HG03064 (cell line): Measurements from ENCODE around the gene HP1BP3.
"Not testable (repeated sequence)": the region's sequence is repeated elsewhere in the genome, so short reads cannot be mapped to it uniquely, and the experiment has no call there.

ENCODE experiments used
- ATAC-seq: cut with Tn5 transposase; IDR thresholded peaks from one replicate; pipeline ENCODE4 v1.9.1; 2021; ENCODE audit warnings: low read depth; ENCODE audit not compliant: unreplicated experiment

HP1BP3 gene

DNA sequence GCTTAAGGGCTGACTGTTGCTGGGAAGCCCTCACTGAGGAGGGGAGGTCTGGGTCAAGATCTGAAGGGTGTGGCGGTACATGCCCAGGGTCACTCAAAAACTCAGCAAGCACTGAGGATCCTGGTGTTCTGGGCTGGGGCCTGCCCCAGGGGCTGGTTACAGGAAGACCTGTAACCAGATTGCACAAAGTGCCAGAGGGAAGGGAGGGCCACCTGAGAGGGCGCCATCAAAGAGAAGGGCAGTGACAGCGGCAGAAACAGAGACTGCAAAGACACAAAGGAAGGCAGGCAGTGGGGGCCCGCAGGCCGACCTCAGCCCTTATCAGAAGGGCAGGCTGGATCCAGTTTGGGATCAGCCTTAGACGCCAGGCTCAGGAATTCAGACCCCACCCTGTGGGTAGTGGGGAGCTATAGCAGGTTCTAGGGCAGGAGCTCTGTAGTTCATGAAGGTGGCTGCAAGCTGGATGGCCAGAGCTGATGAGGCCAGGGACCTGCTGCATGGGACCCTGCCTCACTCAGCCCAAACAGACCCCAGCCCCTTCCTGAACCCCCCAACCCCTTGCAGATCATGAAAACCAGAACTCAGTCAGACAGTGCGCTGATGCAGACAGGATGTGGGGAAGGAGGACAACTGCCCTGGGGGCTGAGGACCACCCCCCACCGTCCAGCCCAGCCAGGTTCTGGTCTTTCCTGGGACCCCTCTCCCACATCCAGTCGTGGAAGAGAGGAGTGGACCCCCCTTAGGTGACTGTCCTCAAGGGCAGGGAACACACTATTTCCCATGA is 58.5 kb downstream of the HP1BP3 start:
- ATAC-seq = no peak

GRCh38 chr1:20727746-20728316 is 59.3 kb downstream of the HP1BP3 start:
- ATAC-seq = no peak

DNA sequence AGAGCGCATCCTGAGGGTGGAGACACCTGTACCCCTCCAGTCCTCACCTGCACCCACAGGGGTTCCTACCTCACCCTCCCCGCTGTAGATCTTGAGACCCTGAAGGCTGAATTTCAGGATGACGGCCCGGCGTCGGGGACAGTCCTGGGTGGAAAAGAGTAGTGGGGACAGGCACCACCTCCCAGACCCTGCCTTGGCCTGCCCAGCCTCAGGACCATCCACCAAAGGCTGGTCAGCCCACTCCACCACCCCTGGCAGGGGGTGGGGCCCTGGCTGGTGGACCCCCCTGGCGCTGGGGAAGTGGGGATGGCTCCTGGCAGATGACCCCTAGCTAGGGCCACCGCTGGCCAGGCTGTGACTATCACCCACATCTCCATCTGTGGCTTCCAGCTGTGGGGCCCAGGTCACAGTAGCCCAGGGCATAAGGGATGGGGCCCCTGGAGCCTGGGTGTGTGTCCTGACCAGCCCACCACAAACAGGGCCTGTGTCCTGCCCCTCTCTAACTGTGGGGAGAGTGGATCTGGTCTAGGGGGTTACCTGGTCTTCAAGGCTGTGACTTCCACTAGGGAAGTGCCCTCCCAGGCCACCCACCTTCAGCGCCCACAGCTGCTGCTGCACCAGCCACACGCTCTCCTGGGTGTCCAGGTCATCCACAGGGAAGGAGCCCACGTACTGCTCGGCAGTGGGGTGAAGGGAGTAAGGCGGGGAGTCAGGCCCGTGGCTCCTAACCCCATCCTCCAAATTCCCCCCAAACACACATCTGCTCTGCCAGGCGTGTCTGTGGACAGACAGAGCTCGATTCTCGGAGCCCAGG is 60.0 kb downstream of the HP1BP3 start:
- no peak for ATAC-seq

- no peak for ATAC-seq
Measured at GRCh38 chr1:20726118-20726911, 60.8 kb downstream of the HP1BP3 start.

DNA sequence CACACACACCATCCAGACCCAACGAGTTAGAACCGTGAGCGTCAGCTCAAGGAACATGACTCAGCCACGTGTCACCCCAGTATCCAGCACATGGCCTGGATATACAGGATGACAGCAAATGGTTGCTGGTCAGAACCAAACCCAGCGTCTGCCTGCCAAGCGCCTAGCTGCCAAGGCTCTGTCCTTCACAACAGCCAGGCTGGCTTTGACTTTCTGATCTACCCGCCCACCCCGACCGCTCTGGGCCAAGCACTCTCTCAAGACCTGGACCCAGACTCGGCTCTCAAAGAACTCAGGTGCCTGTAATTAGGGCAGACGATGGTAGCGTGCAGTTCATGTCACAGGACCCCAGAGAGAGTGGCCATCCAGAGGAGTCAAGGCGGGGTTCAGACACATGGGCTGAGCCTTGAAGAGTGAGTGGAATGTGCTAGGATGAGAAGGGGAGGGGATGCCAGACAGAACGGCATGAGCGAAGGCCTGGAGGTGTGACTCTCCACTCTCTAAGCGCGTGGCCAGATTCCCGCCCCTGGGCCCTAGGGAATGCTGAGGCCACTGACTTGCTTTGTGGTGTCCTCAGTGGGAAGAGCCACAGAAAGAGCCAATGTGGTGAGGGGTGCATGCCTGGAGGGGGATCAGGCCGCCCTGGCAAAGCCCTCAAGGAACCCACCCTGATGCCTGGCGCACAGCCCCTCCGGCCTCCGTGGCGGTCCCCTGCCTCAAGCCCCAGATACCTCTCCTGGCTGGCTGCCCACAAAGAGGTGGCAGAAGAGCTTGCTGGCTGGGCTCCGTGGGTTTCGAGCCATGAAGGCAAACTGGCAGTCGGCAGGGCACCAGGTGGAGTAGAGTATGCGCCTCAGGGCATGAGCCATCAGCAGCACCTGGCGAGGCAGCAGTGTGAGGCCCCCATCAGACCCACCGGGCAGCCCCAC is 61.7 kb downstream of the HP1BP3 start:
- no peak for ATAC-seq

DNA sequence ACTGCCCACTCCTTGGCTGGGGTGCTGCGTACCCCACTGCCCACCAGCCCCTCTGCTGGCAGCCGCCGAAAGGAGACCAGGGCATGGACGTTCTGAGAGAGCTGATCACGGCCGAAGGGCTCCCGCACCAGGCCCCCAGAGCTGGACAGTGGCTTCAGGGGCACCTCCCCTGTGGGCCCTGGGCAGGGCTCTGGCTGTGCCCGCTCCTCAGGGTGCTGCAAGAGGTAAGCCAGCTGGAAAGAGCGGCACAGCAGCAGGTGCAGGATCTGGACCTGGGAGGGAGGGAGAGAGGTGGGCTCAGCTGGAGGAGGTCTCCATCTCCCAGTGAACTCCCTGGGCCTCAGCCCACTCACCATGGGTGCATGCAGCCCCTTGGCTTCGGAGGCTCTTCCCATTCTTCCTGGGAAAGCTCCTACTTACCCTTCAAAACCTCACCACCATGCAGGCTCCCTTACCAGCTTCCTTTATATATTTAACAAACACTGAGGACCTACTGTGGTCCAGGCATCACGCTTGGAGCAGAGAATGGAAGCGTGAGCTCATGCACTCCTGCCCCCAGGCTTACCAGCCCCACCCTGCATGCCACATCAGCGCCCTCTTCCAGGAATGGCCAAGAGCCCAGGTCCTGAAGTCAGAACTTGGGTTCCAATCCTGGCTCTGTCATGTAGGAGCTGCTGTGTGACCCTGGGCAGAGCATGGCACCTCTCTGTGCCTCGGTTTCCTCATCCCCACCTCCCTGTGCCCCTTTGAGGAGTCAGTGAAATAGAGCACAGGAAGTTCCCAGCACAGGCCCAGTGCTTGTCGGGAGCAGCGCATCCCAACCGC is 62.5 kb downstream of the HP1BP3 start:
- no peak for ATAC-seq

GRCh38 chr1:20723537-20724363 is 63.4 kb downstream of the HP1BP3 start:
- no peak for ATAC-seq

GRCh38 chr1:20723159-20723536 is 64.0 kb downstream of the HP1BP3 start:
- ATAC-seq = no peak

DNA sequence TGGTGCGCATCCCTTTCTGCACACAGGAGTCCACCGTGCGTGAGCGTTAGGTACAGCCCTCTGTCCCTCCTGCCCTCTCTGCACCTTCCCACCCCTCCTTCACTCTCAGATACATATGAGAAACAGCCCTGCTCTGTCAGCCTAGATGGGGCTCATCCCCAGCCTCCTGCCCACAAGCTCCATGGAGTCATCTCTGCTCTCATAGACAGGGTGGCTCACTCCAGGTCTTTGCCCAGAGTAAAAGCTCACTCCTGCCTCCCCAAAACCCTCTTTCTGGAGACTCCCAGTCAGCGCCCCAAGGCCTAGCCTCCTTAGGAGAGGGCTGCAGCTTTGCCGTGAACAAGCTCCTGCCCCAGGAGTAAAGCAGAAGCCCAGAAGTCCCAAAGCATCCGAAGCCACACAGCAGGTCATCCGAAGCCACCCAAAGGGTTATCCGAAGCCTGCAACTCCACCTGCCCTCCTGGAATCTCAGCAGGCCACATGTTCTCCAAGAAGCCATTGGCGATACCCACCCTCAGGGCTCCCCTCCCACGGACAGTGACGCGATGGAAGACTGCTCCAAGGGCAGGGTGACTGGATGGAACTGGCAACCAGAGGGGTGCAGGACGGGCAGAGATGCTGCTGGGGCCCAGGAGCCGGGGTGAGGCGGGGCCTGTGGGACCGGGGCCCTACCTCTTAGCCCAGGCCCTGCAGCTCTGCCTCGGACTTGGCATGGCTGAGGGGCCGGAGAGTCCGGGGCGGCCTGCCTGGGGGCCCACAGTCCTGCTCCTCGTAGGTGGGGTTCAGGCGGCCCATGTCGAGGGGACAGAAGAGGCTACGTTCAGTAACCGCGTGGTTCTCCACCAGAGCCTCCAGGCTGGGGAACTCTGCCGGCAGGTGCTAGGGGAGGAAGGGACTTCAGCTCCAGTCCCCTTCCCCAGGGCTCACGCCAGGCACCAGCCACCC is 65.7 kb downstream of the HP1BP3 start:
- no peak for ATAC-seq

DNA sequence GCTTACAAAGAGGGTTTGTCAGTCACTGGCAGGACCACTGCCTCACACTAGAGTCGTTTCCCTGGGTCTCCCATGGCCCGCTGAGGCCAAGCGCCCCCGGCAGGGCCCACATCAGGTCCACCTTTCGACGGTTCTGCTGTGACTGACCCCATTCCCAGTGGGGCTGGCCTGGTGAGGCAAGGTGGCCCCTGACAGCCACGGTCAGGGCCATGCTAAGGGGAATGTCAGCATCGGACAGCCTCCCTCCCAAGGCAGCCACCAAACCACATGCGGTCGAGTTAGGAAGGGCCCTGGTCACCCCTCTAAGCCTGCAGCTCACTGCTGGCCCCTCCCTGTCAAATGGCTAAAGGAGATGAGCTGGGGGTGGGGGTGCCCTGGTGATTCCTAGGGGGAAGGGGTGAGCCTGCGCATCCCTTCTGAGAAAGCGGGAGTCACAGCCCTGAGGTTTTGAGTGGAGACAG is 66.4 kb downstream of the HP1BP3 start:
- no peak for ATAC-seq

GRCh38 chr1:20719871-20720620 is 67.1 kb downstream of the HP1BP3 start:
- no peak for ATAC-seq

DNA sequence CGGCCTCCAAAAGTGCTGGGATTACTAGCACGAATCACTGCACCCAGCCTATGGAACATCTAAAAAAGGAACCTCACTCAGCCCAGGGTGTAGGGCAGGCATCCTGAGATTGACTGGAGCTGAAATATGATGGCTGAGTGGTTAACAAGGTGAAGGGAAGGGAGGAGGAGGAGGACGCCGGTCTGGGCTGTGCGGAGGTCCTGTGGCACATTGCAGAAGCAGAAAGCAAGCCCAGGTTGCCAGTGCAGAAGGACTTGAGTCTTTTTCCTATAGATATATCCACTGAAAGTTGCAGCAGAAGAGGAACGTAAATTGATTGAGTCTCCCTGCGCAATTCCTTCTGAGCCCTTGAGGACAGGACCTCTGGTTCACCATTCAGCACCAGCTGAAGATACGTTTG is 67.8 kb downstream of the HP1BP3 start:
- ATAC-seq = no peak

- not testable (repeated sequence) for ATAC-seq
Measured at GRCh38 chr1:20718343-20718882, 68.7 kb downstream of the HP1BP3 start.

- no peak for ATAC-seq
Measured at GRCh38 chr1:20717452-20718342, 69.4 kb downstream of the HP1BP3 start, which contains the start of gene KIF17. Gene KIF17 (minus strand): TSS chr1:20718007. CDS start chr1:20717706, 301 bp downstream.

DNA sequence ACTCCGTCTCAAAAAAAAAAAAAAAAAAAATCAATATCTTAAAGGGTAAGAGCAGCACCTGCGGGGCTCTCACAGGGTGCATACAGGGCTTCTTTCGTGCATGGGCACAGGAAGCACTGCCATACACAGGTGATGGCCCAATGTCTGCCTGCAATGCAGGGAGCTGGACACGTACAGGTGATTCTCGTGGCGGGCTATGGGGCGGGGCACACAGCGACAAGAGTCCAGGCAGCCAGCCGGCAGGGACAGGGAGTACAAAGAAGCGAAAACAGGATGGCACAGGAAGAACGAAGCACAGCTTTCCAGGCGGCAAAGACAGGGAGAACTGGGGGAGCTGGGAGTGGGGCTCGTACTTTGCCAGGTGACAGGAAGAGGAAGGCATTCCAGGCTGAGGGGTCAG is 70.9 kb downstream of the HP1BP3 start:
- no peak for ATAC-seq
